ENCODE data around the gene RPP14.
A peak's percentile ranks its signal among the peaks of the same experiment; 100 is the strongest.

GRCh38 chr3:58358092-58358491, 52.0 kb downstream of the RPP14 start:
- TF ChIP-seq CTCF (conservative IDR thresholded peaks at IDR 0.05; ENCODE audit: low read depth in 2 of 2) (0 out of 4 replicates have a peak, but pooled peaks of 1 of the 2 experiments have one; percentile 8), EZH2 (IDR thresholded peaks at IDR 0.05; ENCODE audit: low read depth, unreplicated experiment) (no peak), POLR2AphosphoS5 (IDR thresholded peaks at IDR 0.05; ENCODE audit: low read depth) (no peak), JUNB (IDR thresholded peaks at IDR 0.05; ENCODE audit: unreplicated experiment) (no peak), CREB1 (CRISPR knock-in tag; IDR thresholded peaks at IDR 0.05; ENCODE audit: low read depth) (no peak), REST (IDR thresholded peaks at IDR 0.05; ENCODE audit: unreplicated experiment) (no peak), ZNF331 (CRISPR knock-in tag; IDR thresholded peaks at IDR 0.05; ENCODE audit: low read depth) (no peak), EZH2phosphoT487 (IDR thresholded peaks at IDR 0.05; ENCODE audit: unreplicated experiment) (no peak), ZNF114 (CRISPR knock-in tag; IDR thresholded peaks at IDR 0.05) (no peak), NANOG (IDR thresholded peaks at IDR 0.05; ENCODE audit: borderline replicate concordance) (no peak), STAT1 (IDR thresholded peaks at IDR 0.05; ENCODE audit: unreplicated experiment) (no peak)

Measured in GM23338 (cell line).